ENCODE results near the gene PRKAG3.

The PRKAG3 gene

GRCh38 chr2:218831378-218831990 is at the start of gene PRKAG3:
Gene PRKAG3, minus strand, starts transcription at chr2:218831803.
- no peak for DNase-seq (ENCODE audit: low read depth)

GRCh38 chr2:218880859-218881594 is 49.4 kb upstream of the PRKAG3 start:
- no peak for DNase-seq (ENCODE audit: low read depth)

- no peak for DNase-seq (ENCODE audit: low read depth)
Measured at GRCh38 chr2:218880102-218880858, 48.7 kb upstream of the PRKAG3 start, which contains the start of gene WNT10A. Gene WNT10A, plus strand, starts transcription at chr2:218880852. Its CDS starts 144 bp downstream, at chr2:218880996.

- no peak for DNase-seq (ENCODE audit: low read depth)
Measured at GRCh38 chr2:218879776-218880101, 48.1 kb upstream of the PRKAG3 start.

- DNase-seq (ENCODE audit: low read depth): no peak
Measured at GRCh38 chr2:218878926-218879761, 47.5 kb upstream of the PRKAG3 start.

GRCh38 chr2:218878486-218878885 is 46.9 kb upstream of the PRKAG3 start:
- no peak for DNase-seq (ENCODE audit: low read depth)

- DNase-seq (ENCODE audit: low read depth): no peak
Measured at GRCh38 chr2:218877891-218878290, 46.3 kb upstream of the PRKAG3 start.

GRCh38 chr2:218877331-218877730 is 45.7 kb upstream of the PRKAG3 start:
- peak; percentile 21 for DNase-seq (ENCODE audit: low read depth)

- DNase-seq (ENCODE audit: low read depth): peak; percentile 44
Measured at GRCh38 chr2:218876562-218877219, 45.1 kb upstream of the PRKAG3 start.

GRCh38 chr2:218875692-218876246 is 44.2 kb upstream of the PRKAG3 start:
- no peak for DNase-seq (ENCODE audit: low read depth)

- no peak for DNase-seq (ENCODE audit: low read depth)
Measured at GRCh38 chr2:218873359-218874194, 42.0 kb upstream of the PRKAG3 start.

- no peak for DNase-seq (ENCODE audit: low read depth)
Measured at GRCh38 chr2:218872645-218873358, 41.2 kb upstream of the PRKAG3 start.

GRCh38 chr2:218871345-218872302 is 40.0 kb upstream of the PRKAG3 start:
- DNase-seq (ENCODE audit: low read depth): no peak

GRCh38 chr2:218870984-218871344 is 39.4 kb upstream of the PRKAG3 start:
- DNase-seq (ENCODE audit: low read depth): no peak

- no peak for DNase-seq (ENCODE audit: low read depth)
Measured at GRCh38 chr2:218869064-218869463, 37.5 kb upstream of the PRKAG3 start.

GRCh38 chr2:218867900-218868299 is 36.3 kb upstream of the PRKAG3 start:
- no peak for DNase-seq (ENCODE audit: low read depth)

- DNase-seq (ENCODE audit: low read depth): no peak
Measured at GRCh38 chr2:218865999-218866398, 34.4 kb upstream of the PRKAG3 start.

GRCh38 chr2:218865396-218865795 is 33.8 kb upstream of the PRKAG3 start:
- no peak for DNase-seq (ENCODE audit: low read depth)
